ENCODE results near the gene SCAMP1. TPM values are rescaled to one million over a fixed set of nuclear protein-coding genes. Genes with fewer than 3 reads are reported as not detected.
"Not testable (repeated sequence)": the region's sequence is repeated elsewhere in the genome, so short reads cannot be mapped to it uniquely, and the experiment has no call there.

Gene SCAMP1
- total RNA-seq, 2 experiments from 2014 or later, result 13.6 to 14.8 TPM

DNA sequence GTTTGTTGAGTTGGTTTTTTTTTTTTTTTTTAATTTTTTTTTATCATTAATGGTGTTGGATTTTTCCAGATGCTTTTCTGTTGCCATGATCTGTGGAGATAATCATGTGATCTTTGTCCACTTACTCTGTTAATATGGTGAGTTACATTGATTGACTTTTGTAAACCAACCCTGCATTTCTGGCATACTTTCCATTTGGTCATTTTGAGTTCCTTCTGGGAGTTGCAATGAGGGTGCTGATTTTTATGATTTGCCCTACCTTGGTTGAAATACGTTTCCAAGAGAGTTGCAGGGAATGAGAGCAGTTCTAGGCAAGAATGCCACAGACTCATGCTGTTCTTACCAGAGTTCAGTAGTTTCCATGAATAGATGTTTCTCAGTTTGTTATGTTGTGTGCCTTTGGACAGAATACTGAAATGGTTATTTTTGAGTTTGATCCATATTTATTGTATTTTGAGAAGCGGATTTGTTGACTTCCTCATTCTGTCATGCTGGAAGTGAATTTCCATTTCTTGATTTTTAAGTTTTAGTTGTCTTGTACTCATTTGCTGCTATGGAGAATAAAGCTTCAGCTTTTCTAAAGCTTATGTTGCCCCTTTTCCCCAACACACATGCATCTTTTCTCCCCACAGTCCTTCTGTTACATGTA lies 69.0 kb downstream of the SCAMP1 start:
- Mint-ChIP-seq H3K27me3 (no peaks in the 10 kb centered on the region), H3K4me1 (ENCODE audit: low read depth) (peaks cover 5% of the 10 kb centered on the region), H3K4me3 (no peak overlapping the region), H3K36me3 (ENCODE audit: low read depth) (peaks cover 49% of the 10 kb centered on the region), H3K9me3 (peaks cover 13% of the 10 kb centered on the region), H3K27ac (no peak overlapping the region)
- intact Hi-C loops (cut with micrococcal nuclease), result no loop called here
- ChIA-PET POLR2A (no interaction called here), CTCF (no interaction called here)
- DNase-seq (no peak), ATAC-seq (no peak)
- no peak for TF ChIP-seq CTCF (IDR thresholded peaks at IDR 0.05)

DNA sequence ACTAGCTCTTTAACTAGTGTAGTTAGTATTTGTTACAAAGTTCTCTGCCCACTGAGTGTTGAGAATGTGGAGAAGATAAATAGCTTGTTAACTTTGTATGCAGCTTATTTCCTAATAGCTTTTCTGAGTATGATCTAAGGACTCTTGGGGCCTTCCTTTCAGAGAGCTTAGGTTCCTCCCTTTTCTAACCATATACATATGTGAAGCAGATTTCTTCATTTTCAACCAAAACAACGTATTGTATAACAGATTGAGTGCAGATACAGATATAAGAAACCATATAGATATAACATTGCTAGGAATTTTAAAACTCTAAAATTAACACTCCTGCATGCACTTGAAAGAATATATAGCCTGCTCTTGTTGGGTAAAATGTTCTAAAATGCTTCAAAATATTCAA lies 70.4 kb downstream of the SCAMP1 start:
- ChIA-PET CTCF (no interaction called here), POLR2A (no interaction called here)
- no peak overlapping the region for H3K27ac Mint-ChIP-seq
- H3K27me3 Mint-ChIP-seq, result no peaks in the 10 kb centered on the region
- H3K4me1 Mint-ChIP-seq (ENCODE audit: low read depth), result peaks cover 5% of the 10 kb centered on the region
- ATAC-seq (no peak), DNase-seq (no peak)
- no peak for TF ChIP-seq CTCF (IDR thresholded peaks at IDR 0.05)
- H3K9me3 Mint-ChIP-seq, result peaks cover 13% of the 10 kb centered on the region
- intact Hi-C loops (cut with micrococcal nuclease), result no loop called here
- no peak overlapping the region for H3K4me3 Mint-ChIP-seq
- H3K36me3 Mint-ChIP-seq (ENCODE audit: low read depth), result peaks cover 49% of the 10 kb centered on the region

GRCh38 chr5:78433972-78434371 lies 73.6 kb downstream of the SCAMP1 start:
- intact Hi-C loops (cut with micrococcal nuclease), result no loop called here
- H3K36me3 Mint-ChIP-seq (ENCODE audit: low read depth), result peaks cover 57% of the 10 kb centered on the region
- DNase-seq, result no peak
- H3K27me3 Mint-ChIP-seq, result no peaks in the 10 kb centered on the region
- H3K9me3 Mint-ChIP-seq, result peaks cover 7% of the 10 kb centered on the region
- no peak for TF ChIP-seq CTCF (IDR thresholded peaks at IDR 0.05)
- no peak overlapping the region for H3K4me3 Mint-ChIP-seq
- ChIA-PET POLR2A (no interaction called here), CTCF (interaction anchor here (0.7 to 1.4 kb wide), 2 partner anchors 33 to 1421 kb away, joined by 3 to 5 read pairs; no protein-coding TSS in a partner anchor)
- ATAC-seq, result no peak
- H3K4me1 Mint-ChIP-seq (ENCODE audit: low read depth), result peaks cover 5% of the 10 kb centered on the region
- H3K27ac Mint-ChIP-seq, result no peak overlapping the region

DNA sequence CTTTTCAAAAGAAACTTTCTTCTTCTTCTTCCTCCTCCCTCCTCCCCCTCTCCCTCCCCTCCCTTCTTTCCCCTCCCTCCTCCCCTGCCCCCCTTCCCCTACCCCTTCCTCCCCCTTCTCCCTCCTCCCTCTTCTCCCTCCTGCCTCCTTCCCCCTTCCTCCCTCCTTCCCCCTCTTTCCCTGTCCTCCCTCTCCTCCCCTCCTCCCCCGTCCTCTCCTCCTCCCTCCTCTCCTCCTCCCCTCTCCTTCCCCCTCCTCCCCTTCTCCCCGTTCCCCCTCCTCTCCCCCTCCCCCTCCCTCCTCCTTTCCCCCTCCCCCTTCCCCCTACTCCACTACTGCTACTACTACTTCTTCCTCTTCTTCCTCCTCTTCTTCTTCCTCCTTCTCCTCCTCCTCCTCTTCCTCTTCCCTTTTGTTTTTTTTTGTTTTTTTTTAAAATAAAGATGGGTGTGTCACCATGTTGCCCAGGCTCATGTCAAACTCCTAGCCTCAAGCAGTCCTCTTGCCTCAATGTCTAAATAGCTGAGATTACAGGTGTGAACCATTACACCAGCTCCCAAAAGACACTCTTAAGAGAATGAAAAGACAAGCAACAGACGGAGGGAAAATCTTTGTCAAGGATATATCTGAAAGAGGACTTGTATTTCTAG lies 87.5 kb downstream of the SCAMP1 start:
- Mint-ChIP-seq H3K27me3 (no peaks in the 10 kb centered on the region), H3K27ac (no peak overlapping the region), H3K4me1 (ENCODE audit: low read depth) (no peaks in the 10 kb centered on the region), H3K9me3 (peaks cover 4% of the 10 kb centered on the region), H3K36me3 (ENCODE audit: low read depth) (peaks cover 24% of the 10 kb centered on the region), H3K4me3 (no peak overlapping the region)
- no peak for DNase-seq
- intact Hi-C loops (cut with micrococcal nuclease), result no loop called here
- no peak for ATAC-seq
- POLR2A ChIA-PET, result no interaction called here
- CTCF ChIA-PET, result no interaction called here
- TF ChIP-seq CTCF (IDR thresholded peaks at IDR 0.05), result no peak

DNA sequence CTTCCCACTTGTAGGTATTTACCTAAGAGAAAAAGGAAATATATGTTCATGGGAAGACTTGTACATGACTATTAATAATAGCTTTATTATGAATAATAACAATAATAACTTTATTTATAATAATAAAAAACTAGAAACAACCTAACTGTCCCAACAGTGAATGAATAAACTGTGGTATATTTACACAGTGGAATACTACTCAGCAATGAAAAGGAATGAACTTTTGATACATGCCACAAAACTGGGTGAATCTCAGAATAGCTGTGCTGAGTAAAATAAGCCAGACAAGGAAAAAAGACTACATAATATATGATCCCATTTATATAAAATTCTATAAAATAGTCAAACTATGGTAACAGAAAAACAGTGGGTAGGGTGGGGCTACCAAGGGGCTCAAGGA lies 88.7 kb downstream of the SCAMP1 start:
- TF ChIP-seq CTCF (IDR thresholded peaks at IDR 0.05), result no peak
- Mint-ChIP-seq H3K9me3 (peaks cover 2% of the 10 kb centered on the region), H3K4me3 (no peak overlapping the region), H3K4me1 (ENCODE audit: low read depth) (no peaks in the 10 kb centered on the region), H3K27me3 (no peaks in the 10 kb centered on the region), H3K27ac (no peak overlapping the region), H3K36me3 (ENCODE audit: low read depth) (peaks cover 20% of the 10 kb centered on the region)
- ChIA-PET POLR2A (no interaction called here), CTCF (no interaction called here)
- ATAC-seq (no peak), DNase-seq (no peak)
- intact Hi-C loops (cut with micrococcal nuclease), result no loop called here

DNA sequence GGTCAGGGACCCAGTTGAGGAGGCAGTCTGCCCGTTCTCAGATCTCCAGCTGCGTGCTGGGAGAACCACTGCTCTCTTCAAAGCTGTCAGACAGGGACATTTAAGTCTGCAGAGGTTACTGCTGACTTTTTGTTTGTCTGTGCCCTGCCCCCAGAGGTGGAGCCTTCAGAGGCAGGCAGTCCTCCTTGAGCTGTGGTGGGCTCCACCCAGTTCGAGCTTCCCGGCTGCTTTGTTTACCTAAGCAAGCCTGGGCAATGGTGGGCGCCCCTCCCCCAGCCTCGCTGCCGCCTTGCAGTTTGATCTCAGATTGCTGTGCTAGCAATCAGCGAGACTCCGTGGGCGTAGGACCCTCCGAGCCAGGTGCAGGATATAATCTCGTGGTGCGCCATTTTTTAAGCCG lies 97.1 kb downstream of the SCAMP1 start:
- peaks cover 30% of the 10 kb centered on the region for H3K36me3 Mint-ChIP-seq (ENCODE audit: low read depth)
- POLR2A ChIA-PET; DNase-seq; ATAC-seq; H3K9me3 Mint-ChIP-seq; H3K4me3 Mint-ChIP-seq; intact Hi-C loops (cut with micrococcal nuclease); H3K27me3 Mint-ChIP-seq; H3K27ac Mint-ChIP-seq: not testable (repeated sequence)
- CTCF ChIA-PET, result interaction anchor here (1.1 kb wide), 1 partner anchor 97 kb away, joined by 3 read pairs; the partner anchor contains the start of gene SCAMP1
- H3K4me1 Mint-ChIP-seq (ENCODE audit: low read depth), result peaks cover 12% of the 10 kb centered on the region

All from activated CD8-positive, alpha-beta T cell treated with anti-CD3 and anti-CD28 coated beads for 36 hours (primary cell).